Hematopoietic multipotent progenitor cell treated with erythropoietin and hydrocortisone succinate and interleukin-3 and kit ligand, for 17 days (in vitro differentiated cells): Measurements from ENCODE around the gene OR52E6.

Experiments
- DNase-seq: peaks from one replicate; pipeline ENCODE4 v3.0.0-alpha.2; 2015; ENCODE audit warnings: low spot score

Gene OR52E6

DNA sequence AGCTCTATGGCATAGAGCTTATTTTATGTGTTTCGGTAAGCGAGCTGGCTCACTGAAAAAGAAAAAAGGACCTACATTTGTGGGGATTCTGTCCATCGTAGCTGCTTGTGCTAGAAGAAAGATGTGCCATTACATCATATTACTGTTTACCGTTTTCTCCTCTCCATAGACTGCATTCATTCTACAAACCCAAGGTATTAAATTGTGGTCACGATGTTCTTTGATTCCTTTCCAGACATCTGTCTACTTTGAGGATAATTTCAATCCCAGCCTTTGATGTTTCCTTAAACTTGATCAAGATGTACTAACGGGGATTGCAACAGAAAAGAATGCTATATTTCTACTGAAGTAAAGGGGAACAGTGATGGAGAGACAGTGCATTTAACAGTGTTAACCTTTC is 45.2 kb downstream of the OR52E6 start:
- DNase-seq, result no peak

DNA sequence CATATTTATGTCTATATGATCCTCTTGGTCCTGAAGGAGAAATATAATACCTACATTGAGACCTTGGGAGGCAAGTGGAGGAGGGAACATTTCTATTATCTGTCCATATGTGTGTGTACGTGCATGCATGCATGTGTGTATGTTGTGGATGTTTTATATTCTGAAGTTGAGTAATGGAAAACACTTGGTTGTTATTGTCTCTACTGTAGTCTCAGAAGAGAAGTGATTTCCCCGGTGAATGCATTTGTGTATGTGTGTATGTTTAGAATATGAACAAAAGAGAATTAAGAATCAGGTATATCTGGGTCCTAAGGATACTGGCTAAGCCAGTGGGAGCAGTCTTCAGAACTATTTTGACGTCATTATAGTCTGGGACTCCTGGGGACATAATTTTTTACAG is 50.5 kb downstream of the OR52E6 start, which contains the start of gene OR52N1:
OR52N1 (minus strand) TSS at position 101 of the 400 bp plus-strand sequence. CDS start 2,449 bp downstream, outside the sequence.
- DNase-seq, result no peak
